Neuronal stem cell (in vitro differentiated cells): Measurements from ENCODE around the gene SEPHS2.
"Not testable (repeated sequence)": the region's sequence is repeated elsewhere in the genome, so short reads cannot be mapped to it uniquely, and the experiment has no call there.

Experiments
- DNase-seq: peaks from one replicate; pipeline ENCODE4 v3.0.0-alpha.2; 2013; ENCODE audit warnings: low spot score
- H2AFZ ChIP-seq: one replicate; pipeline ENCODE4 v1.6.1; 2013; ENCODE audit warnings: mild to moderate bottlenecking, low read length, inconsistent platforms
- H2AK5ac ChIP-seq: 2 replicates; pipeline ENCODE4 v1.6.1; 2013; ENCODE audit warnings: low read depth, mild to moderate bottlenecking, inconsistent platforms, low read length, moderate library complexity, mixed read lengths
- H2BK120ac ChIP-seq: 2 replicates; pipeline ENCODE4 v1.6.1; 2013; ENCODE audit warnings: low read depth, mild to moderate bottlenecking, inconsistent platforms, low read length, moderate library complexity, mixed read lengths
- H2BK12ac ChIP-seq: one replicate; pipeline ENCODE4 v1.6.1; 2013; ENCODE audit warnings: low read length, inconsistent platforms
- H2BK15ac ChIP-seq: 2 replicates; pipeline ENCODE4 v1.6.1; 2013; ENCODE audit warnings: mild to moderate bottlenecking, low read length, inconsistent platforms, mixed read lengths
- H2BK5ac ChIP-seq: one replicate; pipeline ENCODE4 v1.6.1; 2013; ENCODE audit warnings: inconsistent platforms, mild to moderate bottlenecking, low read length, moderate library complexity
- H3K14ac ChIP-seq: one replicate; pipeline ENCODE4 v1.6.1; 2013; ENCODE audit warnings: low read length, inconsistent platforms
- H3K18ac ChIP-seq: 2 replicates; pipeline ENCODE4 v1.6.1; 2013; ENCODE audit warnings: low read length, inconsistent platforms
- H3K23ac ChIP-seq: 2 replicates; pipeline ENCODE4 v1.6.1; 2013; ENCODE audit warnings: low read depth, mild to moderate bottlenecking, mixed read lengths, low read length, inconsistent platforms; ENCODE audit not compliant: poor library complexity
- H3K27ac ChIP-seq: replicated peaks from 3 replicates; pipeline ENCODE4 v1.5.1; 2013; ENCODE audit warnings: low read length, inconsistent platforms
- H3K27me3 ChIP-seq, 3 experiments: 2 replicates each; pipeline ENCODE4 v1.6.1; 2013; ENCODE audit warnings: low read length in 3 of 3, mild to moderate bottlenecking in 2 of 3, inconsistent platforms in 1 of 3, low read depth in 1 of 3, mixed read lengths in 1 of 3, moderate library complexity in 1 of 3; ENCODE audit not compliant: control insufficient read depth in 3 of 3, insufficient read depth in 3 of 3
- H3K36me3 ChIP-seq, 2 donors: replicated peaks in 1 of 2; 2 replicates each; pipeline ENCODE4 v1.6.1; 2013; ENCODE audit warnings: low read length in 2 of 2; ENCODE audit not compliant: control insufficient read depth in 2 of 2, insufficient read depth in 2 of 2
- H3K4ac ChIP-seq: 2 replicates; pipeline ENCODE4 v1.6.1; 2013; ENCODE audit warnings: inconsistent platforms, mild to moderate bottlenecking, low read length, moderate library complexity
- H3K4me1 ChIP-seq, 2 donors: 1 replicate in 1 of 2; 2 replicates in 1 of 2; pipeline ENCODE4 v1.6.1; 2013; ENCODE audit warnings: low read length in 2 of 2, low read depth in 1 of 2; ENCODE audit not compliant: control insufficient read depth in 2 of 2, insufficient read depth in 1 of 2
- H3K4me2 ChIP-seq: one replicate; pipeline ENCODE4 v1.6.1; 2013; ENCODE audit warnings: mild to moderate bottlenecking, low read length, inconsistent platforms; ENCODE audit not compliant: insufficient read depth, poor library complexity, severe bottlenecking
- H3K4me3 ChIP-seq, 2 donors: 2 replicates each; pipeline ENCODE4 v1.5.1; 2013; ENCODE audit warnings: low read length in 2 of 2, mild to moderate bottlenecking in 2 of 2, inconsistent platforms in 1 of 2, moderate library complexity in 1 of 2
- H3K79me1 ChIP-seq: one replicate; pipeline ENCODE4 v1.6.1; 2013; ENCODE audit warnings: low read depth, mild to moderate bottlenecking, inconsistent platforms, low read length, moderate library complexity
- H3K9ac ChIP-seq: one replicate; pipeline ENCODE4 v1.6.1; 2013; ENCODE audit warnings: mild to moderate bottlenecking, low read depth, low read length, inconsistent platforms; ENCODE audit not compliant: poor library complexity
- H3K9me3 ChIP-seq, 2 donors: replicated peaks in 1 of 2; 2 replicates each; pipeline versions ENCODE3 to v1.6.1; 2013; ENCODE audit warnings: low read length in 2 of 2, mild to moderate bottlenecking in 2 of 2, inconsistent platforms in 1 of 2, low read depth in 1 of 2, mixed read lengths in 1 of 2, moderate library complexity in 1 of 2; ENCODE audit not compliant: control insufficient read depth in 2 of 2, insufficient read depth in 1 of 2
- H4K8ac ChIP-seq: one replicate; pipeline ENCODE4 v1.6.1; 2013; ENCODE audit warnings: low read depth, mild to moderate bottlenecking, inconsistent platforms, low read length, moderate library complexity
- H4K91ac ChIP-seq: one replicate; pipeline ENCODE4 v1.6.1; 2013; ENCODE audit warnings: low read length, low read depth, mild to moderate bottlenecking, inconsistent platforms; ENCODE audit not compliant: poor library complexity
- WGBS, 2 donors: extraction: QIAGEN DNeasy Blood & Tissue Kit; methylation state at CpG; one replicate each; pipeline ENCODE4 v1.1.7; 2013; ENCODE audit warnings: missing lambda C conversion rate in 2 of 2, mixed read lengths in 1 of 2; ENCODE audit not compliant: insufficient read length in 2 of 2, insufficient replicate concordance in 1 of 2; ENCODE audit errors: extremely low coverage in 2 of 2; 5-methylcytosine and 5-hydroxymethylcytosine counted together

The SEPHS2 gene

GRCh38 chr16:30397776-30398660, 47.7 kb downstream of the SEPHS2 start:
- Histone ChIP-seq H3K4ac (no peak overlapping the region), H2AFZ (no peak overlapping the region), H3K9me3 (no peaks in the 10 kb centered on the region), H2AK5ac (peak overlapping the region; percentile 68), H3K23ac (peak overlapping the region; percentile 18), H3K9ac (peak overlapping the region; percentile 72), H3K27me3 (no peaks in the 10 kb centered on the region), H2BK12ac (peak overlapping the region; percentile 63), H3K79me1 (peaks cover 15% of the 10 kb centered on the region), H2BK5ac (peak overlapping the region; percentile 93), H3K4me3 (no peak overlapping the region), H3K18ac (no peak overlapping the region), H2BK120ac (no peak overlapping the region), H3K14ac (no peak overlapping the region), H3K4me2 (no peak overlapping the region), H3K4me1 (peaks cover 20 to 23% of the 10 kb centered on the region in 2 donors), H4K91ac (no peak overlapping the region), H3K27ac (no peak overlapping the region), H3K36me3 (peaks cover 18 to 37% of the 10 kb centered on the region in 2 donors), H2BK15ac (peak overlapping the region; percentile 78), H4K8ac (no peak overlapping the region)
- no peak for DNase-seq
- WGBS, 2 donors: no CpG with 5 or more reads among the region's 42 CpGs

GRCh38 chr16:30397056-30397455, 48.6 kb downstream of the SEPHS2 start:
- Histone ChIP-seq H2AK5ac (no peak overlapping the region), H3K27me3 (no peaks in the 10 kb centered on the region), H4K8ac (no peak overlapping the region), H3K4me3 (no peak overlapping the region), H3K4me2 (no peak overlapping the region), H2BK5ac (no peak overlapping the region), H3K4ac (no peak overlapping the region), H3K4me1 (peaks cover 20 to 23% of the 10 kb centered on the region in 2 donors), H3K9ac (no peak overlapping the region), H3K23ac (no peak overlapping the region), H2BK15ac (no peak overlapping the region), H3K9me3 (no peaks in the 10 kb centered on the region), H2AFZ (no peak overlapping the region), H3K18ac (no peak overlapping the region), H4K91ac (no peak overlapping the region), H3K27ac (no peak overlapping the region), H3K36me3 (peaks cover 18 to 37% of the 10 kb centered on the region in 2 donors), H2BK12ac (no peak overlapping the region), H2BK120ac (no peak overlapping the region), H3K14ac (no peak overlapping the region), H3K79me1 (peaks cover 15% of the 10 kb centered on the region)
- WGBS, 2 donors: no CpG with 5 or more reads among the region's 4 CpGs
- no peak for DNase-seq

GRCh38 chr16:30396627-30397026, 49.0 kb downstream of the SEPHS2 start:
- H3K4me1 ChIP-seq: peaks cover 20 to 23% of the 10 kb centered on the region in 2 donors
- peak overlapping the region in 1 of 2 donors; percentile 70 for H3K4me3 ChIP-seq

GRCh38 chr16:30395992-30396585, 49.6 kb downstream of the SEPHS2 start:
- WGBS, 2 donors: no CpG with 5 or more reads among the region's 13 CpGs
- Histone ChIP-seq H2BK12ac (no peak overlapping the region), H3K27ac (peak overlapping the region; percentile 100)

More at GRCh38 chr16:30396627-30397026, 49.0 kb downstream of the SEPHS2 start:
- H3K14ac ChIP-seq, H4K91ac ChIP-seq, H3K18ac ChIP-seq, H4K8ac ChIP-seq, H2BK12ac ChIP-seq, H2BK5ac ChIP-seq, H3K27ac ChIP-seq, H2AFZ ChIP-seq, H2AK5ac ChIP-seq, DNase-seq, H3K9me3 ChIP-seq, H3K4me2 ChIP-seq, H3K4ac ChIP-seq, H3K23ac ChIP-seq, H3K27me3 ChIP-seq, H2BK15ac ChIP-seq, H2BK120ac ChIP-seq, H3K9ac ChIP-seq: not testable (repeated sequence)
- Histone ChIP-seq H3K79me1 (peaks cover 15% of the 10 kb centered on the region), H3K36me3 (peaks cover 18 to 37% of the 10 kb centered on the region in 2 donors)
- no CpG with 5 or more reads among the region's 4 CpGs for whole genome bisulfite sequencing, 2 donors

More at GRCh38 chr16:30395992-30396585, 49.6 kb downstream of the SEPHS2 start:
- H4K8ac ChIP-seq: no peak overlapping the region
- peak overlapping the region; percentile 52 for H2BK120ac ChIP-seq
- peak overlapping the region; percentile 75 for H4K91ac ChIP-seq
- H3K18ac ChIP-seq: peak overlapping the region; percentile 97
- peaks cover 17 to 23% of the 10 kb centered on the region in 2 donors for H3K4me1 ChIP-seq
- H3K36me3 ChIP-seq: peaks cover 18 to 37% of the 10 kb centered on the region in 2 donors
- no peak for DNase-seq
- peak overlapping the region; percentile 75 for H3K4me2 ChIP-seq
- H3K23ac ChIP-seq: peak overlapping the region; percentile 88
- H3K4ac ChIP-seq: peak overlapping the region; percentile 78
- H3K27me3 ChIP-seq: no peaks in the 10 kb centered on the region
- H2AFZ ChIP-seq: peak overlapping the region; percentile 54
- H2AK5ac ChIP-seq: peak overlapping the region; percentile 91
- H3K9ac ChIP-seq: peak overlapping the region; percentile 96
- H2BK5ac ChIP-seq: peak overlapping the region; percentile 43
- H3K14ac ChIP-seq: peak overlapping the region; percentile 98
- no peak overlapping the region for H2BK15ac ChIP-seq
- H3K4me3 ChIP-seq: peak overlapping the region; percentile 70 to 98
- peaks cover 15% of the 10 kb centered on the region for H3K79me1 ChIP-seq
- no peaks in the 10 kb centered on the region for H3K9me3 ChIP-seq
